Measurements from ENCODE around the gene PRELID2.

The PRELID2 gene

GRCh38 chr5:145811834-145812625 lies 23.1 kb downstream of the PRELID2 start:
- TF ChIP-seq CTCF (IDR thresholded peaks at IDR 0.05; ENCODE audit: insufficient read depth, low read depth, low read length, missing control alignments): no peak
- peak; percentile 9 for DNase-seq (ENCODE audit: low read depth)

GRCh38 chr5:145806923-145807322 lies 28.2 kb downstream of the PRELID2 start:
- H3K4me3 ChIP-seq (ENCODE audit: low read depth, low read length): no peak overlapping the region
- DNase-seq (ENCODE audit: low read depth): no peak
- no peak for TF ChIP-seq CTCF (IDR thresholded peaks at IDR 0.05; ENCODE audit: insufficient read depth, low read depth, low read length, missing control alignments)

More at GRCh38 chr5:145811834-145812625, 23.1 kb downstream of the PRELID2 start:
- no peak overlapping the region for H3K4me3 ChIP-seq (ENCODE audit: low read depth, low read length)

- TF ChIP-seq CTCF (IDR thresholded peaks at IDR 0.05; ENCODE audit: insufficient read depth, low read depth, low read length, missing control alignments): no peak
- no peak for DNase-seq (ENCODE audit: low read depth)
- no peak overlapping the region for H3K4me3 ChIP-seq (ENCODE audit: low read depth, low read length)
Measured at GRCh38 chr5:145805819-145806218, 29.3 kb downstream of the PRELID2 start.

- no peak for DNase-seq (ENCODE audit: low read depth)
- TF ChIP-seq CTCF (IDR thresholded peaks at IDR 0.05; ENCODE audit: insufficient read depth, low read depth, low read length, missing control alignments): no peak
- H3K4me3 ChIP-seq (ENCODE audit: low read depth, low read length): no peak overlapping the region
Measured at GRCh38 chr5:145804701-145805100, 30.4 kb downstream of the PRELID2 start.

GRCh38 chr5:145803112-145804004 lies 31.8 kb downstream of the PRELID2 start:
- no peak overlapping the region for H3K4me3 ChIP-seq (ENCODE audit: low read depth, low read length)
- TF ChIP-seq CTCF (IDR thresholded peaks at IDR 0.05; ENCODE audit: insufficient read depth, low read depth, low read length, missing control alignments): no peak
- no peak for DNase-seq (ENCODE audit: low read depth)

- no peak for DNase-seq (ENCODE audit: low read depth)
- no peak overlapping the region for H3K4me3 ChIP-seq (ENCODE audit: low read depth, low read length)
- TF ChIP-seq CTCF (IDR thresholded peaks at IDR 0.05; ENCODE audit: insufficient read depth, low read depth, low read length, missing control alignments): no peak
Measured at GRCh38 chr5:145801195-145801594, 33.9 kb downstream of the PRELID2 start.

All from GM12865 (cell line).